Osteocyte (in vitro differentiated cells): ENCODE results near the gene ZNF276. TPM values are rescaled to one million over a fixed set of nuclear protein-coding genes. Genes with fewer than 3 reads are reported as not detected.

Experiments used
- DNase-seq: peaks from one replicate; pipeline ENCODE4 v3.0.0; 2021; ENCODE audit warnings: mixed read lengths; ENCODE audit not compliant: unreplicated experiment; ENCODE audit errors: extremely low spot score
- H3K27ac Mint-ChIP-seq: one replicate; pipeline ENCODE4 v1.8.0; 2021; ENCODE audit warnings: mild to moderate bottlenecking, mixed read lengths; ENCODE audit not compliant: unreplicated experiment
- H3K27me3 Mint-ChIP-seq: one replicate; pipeline ENCODE4 v1.8.0; 2021; ENCODE audit warnings: mixed read lengths; ENCODE audit not compliant: unreplicated experiment
- H3K36me3 Mint-ChIP-seq: one replicate; pipeline ENCODE4 v1.8.0; 2021; ENCODE audit warnings: mixed read lengths; ENCODE audit not compliant: unreplicated experiment
- H3K4me1 Mint-ChIP-seq: one replicate; pipeline ENCODE4 v1.8.0; 2021; ENCODE audit warnings: mixed read lengths; ENCODE audit not compliant: unreplicated experiment
- H3K4me3 Mint-ChIP-seq: one replicate; pipeline ENCODE4 v1.8.0; 2021; ENCODE audit warnings: mild to moderate bottlenecking, moderate library complexity, mixed read lengths; ENCODE audit not compliant: unreplicated experiment
- H3K9me3 Mint-ChIP-seq: one replicate; pipeline ENCODE4 v1.8.0; 2021; ENCODE audit warnings: mixed read lengths; ENCODE audit not compliant: unreplicated experiment
- total RNA-seq: library from RNA; stranded (reverse); gene quantifications from 2 replicates; pipeline ENCODE4 v1.2.1, GENCODE V29; 2021
- TF ChIP-seq, protein P1 (sequence below): fragments of 200-600 bp; sonication (generic); IDR thresholded peaks from 2 replicates; pipeline ENCODE4 v1.5.0; 2021; ENCODE audit warnings: antibody characterized with exemption, mild to moderate bottlenecking, moderate library complexity

Gene ZNF276
- total RNA-seq, 1 donor from 2014 or later: 21.3 TPM

DNA sequence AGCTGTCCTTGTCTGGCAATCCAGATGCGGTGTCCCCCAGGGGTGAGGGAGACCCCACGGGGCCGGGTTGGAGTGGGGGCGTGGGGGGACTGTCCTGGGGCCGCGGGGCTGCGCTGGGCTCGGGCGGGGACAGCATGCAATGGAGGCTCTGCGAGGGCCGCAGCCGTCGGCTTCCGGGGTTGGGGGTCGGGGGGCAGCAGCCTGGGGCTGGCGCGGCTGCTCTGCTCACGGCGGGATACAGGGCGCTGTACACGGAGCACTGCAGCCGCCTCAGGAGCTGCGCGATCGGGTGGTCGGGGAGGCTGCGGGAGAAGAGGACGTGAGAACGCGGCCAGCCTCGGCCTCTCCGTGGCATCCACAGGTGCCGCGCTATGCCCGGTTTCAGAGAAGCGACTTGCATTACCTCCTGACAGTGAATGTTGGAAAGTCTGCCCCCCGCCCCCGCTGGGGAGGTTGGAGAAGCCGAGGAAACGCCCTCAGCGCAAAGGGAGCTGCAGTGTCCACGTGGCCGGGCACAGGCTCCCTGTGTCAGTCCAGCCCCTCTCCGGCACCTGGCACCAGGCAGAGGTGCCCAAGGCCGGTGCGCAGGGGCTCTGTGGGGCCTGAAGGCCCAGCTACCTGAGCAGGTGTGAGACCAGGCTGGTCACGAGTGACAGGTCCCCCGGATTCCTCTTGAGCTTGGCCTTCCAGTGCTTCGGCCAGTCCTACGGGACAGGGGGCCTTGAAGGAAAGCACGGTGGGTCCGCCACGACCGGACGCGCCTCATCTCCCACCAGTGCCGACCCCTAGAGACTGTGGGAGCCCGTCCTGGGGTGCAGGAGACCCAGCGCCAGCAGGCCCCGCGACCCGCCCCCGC lies 10.4 kb upstream of the ZNF276 start:
- Mint-ChIP-seq H3K4me1 (peaks cover 2% of the 10 kb centered on the region), H3K4me3 (no peak overlapping the region), H3K9me3 (no peaks in the 10 kb centered on the region), H3K27ac (no peak overlapping the region), H3K27me3 (no peaks in the 10 kb centered on the region), H3K36me3 (peaks cover 3% of the 10 kb centered on the region)
- TF ChIP-seq, protein P1, sequence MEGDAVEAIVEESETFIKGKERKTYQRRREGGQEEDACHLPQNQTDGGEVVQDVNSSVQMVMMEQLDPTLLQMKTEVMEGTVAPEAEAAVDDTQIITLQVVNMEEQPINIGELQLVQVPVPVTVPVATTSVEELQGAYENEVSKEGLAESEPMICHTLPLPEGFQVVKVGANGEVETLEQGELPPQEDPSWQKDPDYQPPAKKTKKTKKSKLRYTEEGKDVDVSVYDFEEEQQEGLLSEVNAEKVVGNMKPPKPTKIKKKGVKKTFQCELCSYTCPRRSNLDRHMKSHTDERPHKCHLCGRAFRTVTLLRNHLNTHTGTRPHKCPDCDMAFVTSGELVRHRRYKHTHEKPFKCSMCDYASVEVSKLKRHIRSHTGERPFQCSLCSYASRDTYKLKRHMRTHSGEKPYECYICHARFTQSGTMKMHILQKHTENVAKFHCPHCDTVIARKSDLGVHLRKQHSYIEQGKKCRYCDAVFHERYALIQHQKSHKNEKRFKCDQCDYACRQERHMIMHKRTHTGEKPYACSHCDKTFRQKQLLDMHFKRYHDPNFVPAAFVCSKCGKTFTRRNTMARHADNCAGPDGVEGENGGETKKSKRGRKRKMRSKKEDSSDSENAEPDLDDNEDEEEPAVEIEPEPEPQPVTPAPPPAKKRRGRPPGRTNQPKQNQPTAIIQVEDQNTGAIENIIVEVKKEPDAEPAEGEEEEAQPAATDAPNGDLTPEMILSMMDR: no peak
- DNase-seq: no peak

DNA sequence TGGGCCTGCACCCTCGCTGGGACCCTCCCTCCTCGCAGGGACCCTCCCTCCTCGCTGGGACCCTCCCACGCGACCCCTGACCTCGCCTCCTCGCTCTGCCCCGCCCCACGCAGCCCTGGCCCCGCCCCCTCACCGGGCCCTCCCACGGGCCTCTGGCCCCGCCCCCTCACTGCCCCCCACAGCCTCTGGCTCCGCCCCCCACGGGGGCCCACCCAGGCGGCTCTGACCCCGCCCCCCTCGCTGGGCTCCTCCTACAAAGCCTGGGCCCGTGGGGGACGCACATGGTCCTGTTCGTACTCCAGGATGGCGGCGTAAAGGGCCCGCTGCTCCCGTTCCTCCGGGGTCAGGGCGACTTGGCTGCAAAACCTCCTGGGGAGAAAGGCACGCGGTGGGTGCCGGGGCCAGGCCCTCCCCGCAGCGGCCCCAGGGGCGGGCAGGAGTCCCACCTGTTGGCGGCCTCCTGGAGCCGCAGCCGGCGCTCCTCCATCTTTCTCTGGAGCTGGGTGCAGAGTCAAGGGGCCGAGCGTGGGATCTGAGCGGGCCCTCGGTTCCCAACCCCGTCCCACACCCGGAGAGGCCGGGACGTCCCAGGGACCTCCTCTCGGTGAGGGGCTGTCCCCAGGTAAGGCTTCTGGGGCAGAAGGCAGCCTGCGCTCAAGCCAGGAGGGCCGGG lies 9.6 kb upstream of the ZNF276 start:
- H3K27ac Mint-ChIP-seq: no peak overlapping the region
- H3K27me3 Mint-ChIP-seq: no peaks in the 10 kb centered on the region
- TF ChIP-seq, protein P1: no peak
- no peak for DNase-seq
- H3K9me3 Mint-ChIP-seq: no peaks in the 10 kb centered on the region
- H3K36me3 Mint-ChIP-seq: peaks cover 3% of the 10 kb centered on the region
- no peak overlapping the region for H3K4me3 Mint-ChIP-seq
- H3K4me1 Mint-ChIP-seq: no peaks in the 10 kb centered on the region

DNA sequence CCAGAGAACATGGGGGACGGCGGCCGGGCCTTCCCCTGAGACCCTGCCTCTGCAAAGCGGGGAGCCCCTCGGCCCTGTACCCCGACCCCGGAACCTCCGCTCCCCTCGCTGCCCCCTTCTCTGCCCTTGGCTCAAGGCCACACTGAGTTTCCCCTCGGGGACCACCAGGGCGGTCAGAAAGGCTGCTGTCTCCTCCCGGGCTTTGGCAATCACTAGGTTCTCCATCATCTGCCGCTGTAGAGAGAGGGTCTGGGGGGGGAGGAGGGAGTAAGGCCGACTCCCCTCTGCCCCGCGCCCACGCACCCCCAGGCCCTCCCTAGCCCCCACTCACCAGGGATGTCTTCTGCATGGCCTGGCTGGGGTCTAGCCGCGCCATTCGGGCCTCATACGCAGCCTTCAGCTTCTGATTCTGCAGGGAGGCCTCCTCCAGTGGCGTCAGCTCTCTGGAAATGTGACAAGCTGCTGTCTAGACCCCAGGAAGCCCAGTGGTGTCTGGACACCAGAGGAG lies 9.0 kb upstream of the ZNF276 start:
- TF ChIP-seq, protein P1: no peak
- no peak for DNase-seq
- Mint-ChIP-seq H3K4me1 (no peaks in the 10 kb centered on the region), H3K27me3 (no peaks in the 10 kb centered on the region), H3K27ac (no peak overlapping the region), H3K9me3 (no peaks in the 10 kb centered on the region), H3K4me3 (no peak overlapping the region), H3K36me3 (peaks cover 3% of the 10 kb centered on the region)

DNA sequence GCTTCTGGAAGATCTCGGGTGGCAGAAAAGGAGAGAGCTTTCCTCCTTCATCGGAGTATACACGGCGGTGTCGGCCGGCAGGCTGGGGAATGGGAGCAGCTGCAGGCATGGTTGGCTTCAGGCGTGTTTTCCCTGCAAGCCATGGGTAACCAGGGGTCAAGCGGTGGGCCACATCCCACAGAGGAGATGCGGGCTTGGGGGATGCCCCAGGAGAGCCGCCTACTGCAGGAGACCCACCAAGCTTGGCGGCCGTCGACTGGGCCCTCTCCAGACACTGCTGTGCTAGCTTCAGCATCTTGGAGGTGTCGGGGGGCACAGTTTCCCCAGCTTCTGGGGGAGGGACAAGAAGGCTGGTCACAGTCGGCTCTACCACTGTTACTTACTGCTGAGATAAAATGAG lies 4.8 kb upstream of the ZNF276 start:
- no peaks in the 10 kb centered on the region for H3K9me3 Mint-ChIP-seq
- TF ChIP-seq, protein P1: no peak
- no peak for DNase-seq
- H3K4me1 Mint-ChIP-seq: peaks cover 11% of the 10 kb centered on the region
- no peaks in the 10 kb centered on the region for H3K27me3 Mint-ChIP-seq
- H3K4me3 Mint-ChIP-seq: no peak overlapping the region
- H3K27ac Mint-ChIP-seq: no peak overlapping the region
- H3K36me3 Mint-ChIP-seq: peaks cover 3% of the 10 kb centered on the region
